BLaER1 (cell line): Measurements from ENCODE around the gene SEMA4A.
A peak's percentile ranks its signal among the peaks of the same experiment; 100 is the strongest.

Source experiments
- H3K27ac ChIP-seq: shearing (Covaris generic); formaldehyde crosslinking; 2 replicates; pipeline ENCODE4 v1.8.1; 2022
- H3K27me3 ChIP-seq: shearing (Covaris generic); formaldehyde crosslinking; 2 replicates; pipeline ENCODE4 v1.8.1; 2022
- H3K36me3 ChIP-seq: shearing (Covaris generic); formaldehyde crosslinking; 2 replicates; pipeline ENCODE4 v1.8.1; 2022
- H3K4me1 ChIP-seq: shearing (Covaris generic); formaldehyde crosslinking; 2 replicates; pipeline ENCODE4 v1.8.1; 2022
- H3K4me2 ChIP-seq: shearing (Covaris generic); formaldehyde crosslinking; 2 replicates; pipeline ENCODE4 v1.8.1; 2022
- H3K4me3 ChIP-seq: shearing (Covaris generic); formaldehyde crosslinking; 2 replicates; pipeline ENCODE4 v1.8.1; 2022
- H3K9ac ChIP-seq: shearing (Covaris generic); formaldehyde crosslinking; 2 replicates; pipeline ENCODE4 v1.8.1; 2022
- H3K9me3 ChIP-seq: shearing (Covaris generic); formaldehyde crosslinking; 2 replicates; pipeline ENCODE4 v1.8.1; 2022
- H4K20me1 ChIP-seq: shearing (Covaris generic); formaldehyde crosslinking; 2 replicates; pipeline ENCODE4 v1.8.1; 2022
- Cebpa-rat ChIP-seq: shearing (Covaris generic); IDR thresholded peaks from 2 replicates; pipeline ENCODE4 v1.8.1; 2022

Gene SEMA4A

GRCh38 chr1:156126043-156126629 lies 27.2 kb upstream of the SEMA4A start:
- peak overlapping the region; percentile 83 for H3K4me2 ChIP-seq
- H3K27ac ChIP-seq: peak overlapping the region; percentile 69
- H4K20me1 ChIP-seq: peaks cover 37% of the 10 kb centered on the region
- no peak for TF ChIP-seq Cebpa-rat
- no peaks in the 10 kb centered on the region for H3K36me3 ChIP-seq
- no peaks in the 10 kb centered on the region for H3K9me3 ChIP-seq
- H3K4me1 ChIP-seq: peaks cover 81% of the 10 kb centered on the region
- H3K4me3 ChIP-seq: peak overlapping the region; percentile 48; the same call in 1 of the 2 replicates
- no peaks in the 10 kb centered on the region for H3K27me3 ChIP-seq
- peak overlapping the region; percentile 59; the same call in 1 of the 2 replicates for H3K9ac ChIP-seq

DNA sequence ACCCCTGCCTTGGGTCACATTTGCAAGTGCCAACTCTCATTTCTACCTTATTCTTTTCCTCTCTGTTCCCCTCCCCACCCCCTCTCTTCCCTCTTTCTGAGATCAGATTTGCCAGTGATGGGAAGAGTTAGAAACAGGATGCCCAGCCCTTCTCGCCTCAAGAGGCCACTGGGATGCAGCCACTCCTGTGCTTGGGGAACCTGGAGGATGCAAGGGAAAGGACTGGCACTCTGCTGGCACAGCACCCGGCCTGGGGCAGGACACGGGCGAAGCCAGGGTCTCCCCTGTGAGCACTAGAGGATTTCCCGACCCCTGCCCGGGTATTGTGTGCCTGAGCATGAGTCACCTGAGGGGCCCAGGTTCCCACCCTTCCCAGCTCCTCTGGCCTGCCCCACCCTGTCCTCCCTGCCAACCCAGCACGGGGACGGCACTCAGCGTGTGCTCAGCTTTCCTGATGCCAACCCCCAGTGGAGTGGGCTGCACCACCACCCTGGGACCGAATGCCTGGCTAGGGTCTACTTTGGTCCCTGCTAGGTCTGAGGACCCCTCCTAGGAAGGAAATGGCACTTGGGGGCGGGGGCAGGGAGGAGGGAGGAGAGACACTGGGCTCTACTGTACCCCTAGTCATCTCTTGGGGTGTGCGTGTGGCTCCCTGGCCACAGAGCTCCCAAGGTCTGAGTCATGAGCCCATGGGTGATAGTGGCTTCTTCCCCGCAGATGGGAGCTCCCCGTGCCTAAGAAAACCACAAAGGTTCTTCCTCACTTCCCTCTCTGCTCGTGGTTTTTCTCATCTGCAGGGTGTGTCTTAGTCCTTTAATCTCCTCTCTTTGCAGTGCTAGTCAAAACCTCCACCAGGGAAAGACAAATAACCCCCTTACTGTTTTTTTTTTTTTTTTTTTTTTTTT lies 26.5 kb upstream of the SEMA4A start:
- no peaks in the 10 kb centered on the region for H3K9me3 ChIP-seq
- peaks cover 37% of the 10 kb centered on the region for H4K20me1 ChIP-seq
- H3K27me3 ChIP-seq: no peaks in the 10 kb centered on the region
- H3K27ac ChIP-seq: peak overlapping the region; percentile 69
- TF ChIP-seq Cebpa-rat: no peak
- H3K4me3 ChIP-seq: peak overlapping the region; percentile 48; the same call in 1 of the 2 replicates
- no peaks in the 10 kb centered on the region for H3K36me3 ChIP-seq
- H3K4me2 ChIP-seq: peak overlapping the region; percentile 83
- H3K9ac ChIP-seq: peak overlapping the region; percentile 59; the same call in 1 of the 2 replicates
- H3K4me1 ChIP-seq: peaks cover 78% of the 10 kb centered on the region

DNA sequence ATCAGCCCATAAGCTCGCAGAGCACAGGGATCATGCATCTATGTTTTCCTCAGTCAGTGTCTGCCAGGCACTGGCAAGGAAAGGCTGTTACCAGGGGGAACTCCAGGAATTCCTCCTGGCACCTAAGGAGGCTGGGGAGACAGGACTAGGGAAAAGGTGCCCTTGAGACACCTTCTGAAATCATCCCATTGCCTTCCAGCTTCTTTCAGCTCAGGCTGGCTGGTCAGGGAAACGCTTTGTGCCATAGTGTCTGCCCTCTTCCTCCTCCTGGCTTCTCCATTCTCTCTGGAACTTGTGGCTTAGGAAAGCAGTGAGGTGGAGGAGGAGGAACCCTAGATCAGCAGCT lies 25.1 kb upstream of the SEMA4A start:
- Histone ChIP-seq H3K36me3 (no peaks in the 10 kb centered on the region), H3K9me3 (no peaks in the 10 kb centered on the region), H3K4me1 (peaks cover 69% of the 10 kb centered on the region), H3K4me2 (peak overlapping the region; percentile 83; the same call in 1 of the 2 replicates), H3K27ac (no peak overlapping the region), H3K4me3 (no peak overlapping the region), H3K27me3 (no peaks in the 10 kb centered on the region), H4K20me1 (peaks cover 37% of the 10 kb centered on the region), H3K9ac (no peak overlapping the region)
- no peak for TF ChIP-seq Cebpa-rat

DNA sequence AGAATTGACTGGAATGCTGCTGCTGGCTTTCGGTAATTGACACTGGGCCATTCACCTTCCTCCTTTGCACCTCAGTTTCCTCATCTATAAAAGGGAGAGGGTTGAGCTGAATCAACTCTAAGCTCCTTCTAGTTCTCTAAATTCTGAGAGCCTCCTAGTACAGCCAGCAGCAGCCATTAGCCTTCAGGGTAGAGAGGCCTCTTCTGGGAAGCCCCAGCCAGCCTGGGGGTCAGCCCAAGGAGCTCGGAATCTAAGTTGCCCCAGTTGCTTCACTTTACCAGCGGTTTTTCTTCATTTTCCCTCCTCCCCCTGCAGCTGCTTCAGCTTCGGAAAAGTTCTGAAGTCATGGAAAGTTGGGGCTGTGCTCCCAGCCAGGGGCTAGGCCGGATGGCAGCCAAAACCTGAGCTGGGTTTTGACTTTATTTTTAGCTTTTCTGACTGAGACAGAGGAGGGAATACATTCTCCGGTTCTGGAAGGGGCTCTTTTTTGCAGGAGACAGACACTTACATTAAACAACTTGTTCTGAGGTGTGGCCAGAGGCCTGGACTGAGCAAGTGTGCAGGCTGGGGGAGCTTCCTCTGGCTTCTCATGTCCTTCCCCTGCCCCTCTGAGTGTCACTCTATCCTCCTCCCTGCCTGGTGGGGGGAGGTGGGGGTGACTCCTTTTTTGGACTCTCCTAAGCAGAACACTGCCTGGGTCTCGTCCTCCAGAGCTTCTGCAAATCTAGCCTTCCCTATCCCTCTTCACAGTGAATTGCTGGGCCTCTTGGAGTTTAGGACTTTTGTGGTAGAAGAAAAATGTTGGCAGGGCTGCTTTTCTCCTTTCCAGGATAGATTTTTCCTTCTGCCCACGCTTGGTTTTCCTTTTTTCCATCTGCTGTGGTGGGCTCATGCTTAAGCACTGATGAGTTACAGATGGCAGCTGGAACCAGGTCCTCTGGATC lies 24.5 kb upstream of the SEMA4A start:
- H3K9me3 ChIP-seq: no peaks in the 10 kb centered on the region
- H4K20me1 ChIP-seq: peaks cover 37% of the 10 kb centered on the region
- no peak overlapping the region for H3K9ac ChIP-seq
- no peaks in the 10 kb centered on the region for H3K27me3 ChIP-seq
- peaks cover 62% of the 10 kb centered on the region for H3K4me1 ChIP-seq
- H3K36me3 ChIP-seq: no peaks in the 10 kb centered on the region
- H3K4me2 ChIP-seq: peak overlapping the region; percentile 83
- no peak overlapping the region for H3K4me3 ChIP-seq
- no peak overlapping the region for H3K27ac ChIP-seq
- no peak for TF ChIP-seq Cebpa-rat

GRCh38 chr1:156129687-156130577 lies 23.5 kb upstream of the SEMA4A start:
- no peak overlapping the region for H3K9ac ChIP-seq
- peaks cover 37% of the 10 kb centered on the region for H4K20me1 ChIP-seq
- H3K9me3 ChIP-seq: no peaks in the 10 kb centered on the region
- no peak overlapping the region for H3K27ac ChIP-seq
- no peak overlapping the region for H3K4me3 ChIP-seq
- H3K36me3 ChIP-seq: no peaks in the 10 kb centered on the region
- peaks cover 61% of the 10 kb centered on the region for H3K4me1 ChIP-seq
- no peaks in the 10 kb centered on the region for H3K27me3 ChIP-seq
- peak overlapping the region; percentile 42 for H3K4me2 ChIP-seq
- no peak for TF ChIP-seq Cebpa-rat

- H3K4me3 ChIP-seq: no peak overlapping the region
- no peak for TF ChIP-seq Cebpa-rat
- no peaks in the 10 kb centered on the region for H3K27me3 ChIP-seq
- H3K9ac ChIP-seq: no peak overlapping the region
- peaks cover 61% of the 10 kb centered on the region for H3K4me1 ChIP-seq
- H3K27ac ChIP-seq: no peak overlapping the region
- no peaks in the 10 kb centered on the region for H3K9me3 ChIP-seq
- no peak overlapping the region for H3K4me2 ChIP-seq
- no peaks in the 10 kb centered on the region for H3K36me3 ChIP-seq
- H4K20me1 ChIP-seq: peaks cover 37% of the 10 kb centered on the region
Observed at GRCh38 chr1:156130578-156130942, 22.8 kb upstream of the SEMA4A start.

DNA sequence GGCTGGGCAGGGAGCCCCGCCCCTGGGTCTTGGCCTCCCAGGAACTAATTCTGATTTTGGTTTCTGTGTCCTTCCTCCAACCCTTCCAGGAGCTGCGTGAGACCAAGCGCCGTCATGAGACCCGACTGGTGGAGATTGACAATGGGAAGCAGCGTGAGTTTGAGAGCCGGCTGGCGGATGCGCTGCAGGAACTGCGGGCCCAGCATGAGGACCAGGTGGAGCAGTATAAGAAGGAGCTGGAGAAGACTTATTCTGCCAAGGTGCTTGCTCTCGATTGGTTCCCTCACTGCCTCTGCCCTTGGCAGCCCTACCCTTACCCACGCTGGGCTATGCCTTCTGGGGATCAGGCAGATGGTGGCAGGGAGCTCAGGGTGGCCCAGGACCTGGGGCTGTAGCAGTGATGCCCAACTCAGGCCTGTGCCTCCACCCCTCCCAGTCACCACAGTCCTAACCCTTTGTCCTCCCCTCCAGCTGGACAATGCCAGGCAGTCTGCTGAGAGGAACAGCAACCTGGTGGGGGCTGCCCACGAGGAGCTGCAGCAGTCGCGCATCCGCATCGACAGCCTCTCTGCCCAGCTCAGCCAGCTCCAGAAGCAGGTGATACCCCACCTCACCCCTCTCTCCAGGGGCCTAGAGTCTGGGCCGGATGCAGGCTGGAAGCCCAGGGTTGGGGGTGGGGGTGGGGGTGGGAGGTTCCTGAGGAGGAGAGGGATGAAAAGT lies 18.5 kb upstream of the SEMA4A start:
- Histone ChIP-seq H3K27ac (no peak overlapping the region), H3K27me3 (no peaks in the 10 kb centered on the region), H3K4me3 (no peak overlapping the region), H3K9ac (no peak overlapping the region), H4K20me1 (peaks cover 2% of the 10 kb centered on the region; the same call in 1 of the 2 replicates), H3K9me3 (no peaks in the 10 kb centered on the region), H3K4me2 (peak overlapping the region; percentile 36), H3K4me1 (peaks cover 23% of the 10 kb centered on the region), H3K36me3 (peaks cover 9% of the 10 kb centered on the region; the same call in 1 of the 2 replicates)
- no peak for TF ChIP-seq Cebpa-rat
